ENCODE measurements around the gene UXS1. TPM values are rescaled to one million over a fixed set of nuclear protein-coding genes. Genes with fewer than 3 reads are reported as not detected.
"Not testable (repeated sequence)": the region's sequence is repeated elsewhere in the genome, so short reads cannot be mapped to it uniquely, and the experiment has no call there.

Gene UXS1
- total and polyA plus RNA-seq, 3 donors from 2014 or later: 51.3 to 95.1 (median 76.6) TPM

DNA sequence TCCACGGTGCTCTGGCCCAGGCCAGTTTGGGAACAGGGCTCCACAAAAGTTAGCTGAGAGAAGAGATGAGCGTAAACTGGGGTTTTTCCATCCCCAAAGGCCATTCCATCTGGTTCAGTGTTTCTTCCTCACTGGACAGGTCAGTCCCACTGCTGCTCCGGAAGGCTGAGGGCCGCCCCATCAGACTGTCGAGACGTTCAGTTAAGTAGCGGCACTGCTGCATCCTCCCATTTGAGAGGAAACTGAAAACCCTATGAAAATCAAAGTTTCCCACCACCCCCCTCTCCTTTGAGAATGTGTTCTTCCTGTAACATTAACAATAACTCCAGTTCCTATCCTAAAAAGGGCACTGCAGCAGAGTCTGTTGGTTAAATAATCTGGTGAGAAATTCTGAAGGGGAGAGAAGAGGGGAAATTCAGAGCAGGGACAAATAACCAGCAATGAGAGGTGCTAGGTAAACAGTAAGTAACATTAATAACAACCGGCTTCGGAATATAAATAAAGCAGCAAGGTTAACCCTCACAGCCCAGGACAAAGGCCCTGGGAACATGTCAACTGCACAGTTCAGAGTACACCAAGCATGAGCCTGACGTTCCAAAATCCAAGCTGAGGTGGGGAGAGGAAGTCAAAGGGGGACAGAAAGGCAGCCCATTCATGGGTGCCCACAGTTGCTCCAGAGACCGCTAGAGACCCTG, 55.4 kb downstream of the UXS1 start:
- WGBS, 2 donors: 59 to 68% methylated on average over 11 of the region's 11 CpGs
- no peaks in the 10 kb centered on the region for H3K4me1 ChIP-seq
- H3K27ac ChIP-seq: peak overlapping the region in 1 of 2 donors; percentile 61
- H3K27me3 ChIP-seq: no peaks in the 10 kb centered on the region
- no peaks in the 10 kb centered on the region for H3K36me3 ChIP-seq (ENCODE audit: low read depth, missing control alignments)
- no peak for DNase-seq
- no peak for TF ChIP-seq POLR2A (IDR thresholded peaks at IDR 0.05)
- TF ChIP-seq, protein P1, sequence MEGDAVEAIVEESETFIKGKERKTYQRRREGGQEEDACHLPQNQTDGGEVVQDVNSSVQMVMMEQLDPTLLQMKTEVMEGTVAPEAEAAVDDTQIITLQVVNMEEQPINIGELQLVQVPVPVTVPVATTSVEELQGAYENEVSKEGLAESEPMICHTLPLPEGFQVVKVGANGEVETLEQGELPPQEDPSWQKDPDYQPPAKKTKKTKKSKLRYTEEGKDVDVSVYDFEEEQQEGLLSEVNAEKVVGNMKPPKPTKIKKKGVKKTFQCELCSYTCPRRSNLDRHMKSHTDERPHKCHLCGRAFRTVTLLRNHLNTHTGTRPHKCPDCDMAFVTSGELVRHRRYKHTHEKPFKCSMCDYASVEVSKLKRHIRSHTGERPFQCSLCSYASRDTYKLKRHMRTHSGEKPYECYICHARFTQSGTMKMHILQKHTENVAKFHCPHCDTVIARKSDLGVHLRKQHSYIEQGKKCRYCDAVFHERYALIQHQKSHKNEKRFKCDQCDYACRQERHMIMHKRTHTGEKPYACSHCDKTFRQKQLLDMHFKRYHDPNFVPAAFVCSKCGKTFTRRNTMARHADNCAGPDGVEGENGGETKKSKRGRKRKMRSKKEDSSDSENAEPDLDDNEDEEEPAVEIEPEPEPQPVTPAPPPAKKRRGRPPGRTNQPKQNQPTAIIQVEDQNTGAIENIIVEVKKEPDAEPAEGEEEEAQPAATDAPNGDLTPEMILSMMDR (IDR thresholded peaks at IDR 0.05): no peak
- intact Hi-C loops (cut with DNase I; ENCODE audit: low total_unique reads): no loop called here
- no peaks in the 10 kb centered on the region for H3K9me3 ChIP-seq
- no peak overlapping the region for H3K4me3 ChIP-seq

DNA sequence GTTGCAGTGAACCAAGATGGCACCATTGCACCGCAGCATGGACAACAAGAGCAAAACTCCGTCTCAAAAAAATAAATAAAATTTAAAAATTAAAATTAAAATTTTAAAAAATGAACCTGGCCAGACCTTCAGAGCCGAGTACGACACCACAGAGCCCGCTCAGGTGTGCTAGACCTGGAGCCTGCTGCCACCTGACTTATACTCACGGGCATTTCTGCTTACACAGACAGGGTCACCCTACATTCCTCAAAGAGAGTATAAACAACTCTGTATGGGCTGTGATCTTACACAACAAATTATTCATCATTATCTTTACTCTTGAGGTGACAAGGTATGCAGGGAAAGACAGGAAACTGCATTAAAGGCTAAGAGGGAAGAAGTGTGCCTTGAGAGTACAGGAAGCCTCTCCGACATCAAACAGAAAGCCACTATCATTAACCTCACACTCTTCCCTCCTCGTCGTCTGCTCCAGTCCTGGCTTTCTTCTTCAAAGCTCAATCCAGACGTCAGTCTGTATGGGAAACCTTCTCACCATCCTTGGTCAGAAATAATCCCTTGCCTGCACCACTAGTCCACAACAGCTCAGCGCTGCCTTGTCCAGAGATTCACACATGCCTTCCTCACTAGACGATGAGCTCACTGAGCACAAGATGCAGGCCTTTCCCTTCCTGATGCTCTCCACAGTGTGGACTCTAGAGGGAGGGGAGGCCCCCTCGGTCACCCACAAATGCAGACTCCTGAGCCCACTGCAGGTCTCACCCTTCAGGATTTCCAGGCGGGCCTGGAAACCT, 56.2 kb downstream of the UXS1 start:
- TF ChIP-seq, protein P1 (IDR thresholded peaks at IDR 0.05): no peak
- no peak for TF ChIP-seq POLR2A (IDR thresholded peaks at IDR 0.05)
- Histone ChIP-seq H3K36me3 (ENCODE audit: low read depth, missing control alignments) (no peaks in the 10 kb centered on the region), H3K27me3 (no peaks in the 10 kb centered on the region), H3K4me3 (no peak overlapping the region), H3K4me1 (no peaks in the 10 kb centered on the region), H3K27ac (peak overlapping the region in 1 of 2 donors; percentile 61), H3K9me3 (no peaks in the 10 kb centered on the region)
- no peak for DNase-seq
- 80 to 82% methylated on average over 13 to 14 of the region's 14 CpGs for WGBS, 2 donors
- intact Hi-C loops (cut with DNase I; ENCODE audit: low total_unique reads): no loop called here

DNA sequence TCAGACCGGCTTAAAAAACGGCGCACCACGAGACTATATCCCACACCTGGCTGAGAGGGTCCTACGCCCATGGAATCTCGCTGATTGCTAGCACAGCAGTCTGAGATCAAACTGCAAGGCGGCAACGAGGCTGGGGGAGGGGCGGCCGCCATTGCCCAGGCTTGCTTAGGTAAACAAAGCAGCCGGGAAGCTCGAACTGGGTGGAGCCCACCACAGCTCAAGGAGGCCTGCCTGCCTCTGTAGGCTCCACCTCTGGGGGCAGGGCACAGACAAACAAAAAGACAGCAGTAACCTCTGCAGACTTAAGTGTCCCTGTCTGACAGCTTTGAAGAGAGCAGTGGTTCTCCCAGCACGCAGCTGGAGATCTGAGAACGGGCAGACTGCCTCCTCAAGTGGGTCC, 62.9 kb downstream of the UXS1 start:
- H3K27me3 ChIP-seq; DNase-seq; H3K4me1 ChIP-seq; intact Hi-C loops (cut with DNase I; ENCODE audit: low total_unique reads); H3K9me3 ChIP-seq; H3K36me3 ChIP-seq (ENCODE audit: low read depth, missing control alignments); H3K4me3 ChIP-seq; H3K27ac ChIP-seq: not testable (repeated sequence)
- WGBS, 2 donors: no CpG with 5 or more reads among the region's 14 CpGs

DNA sequence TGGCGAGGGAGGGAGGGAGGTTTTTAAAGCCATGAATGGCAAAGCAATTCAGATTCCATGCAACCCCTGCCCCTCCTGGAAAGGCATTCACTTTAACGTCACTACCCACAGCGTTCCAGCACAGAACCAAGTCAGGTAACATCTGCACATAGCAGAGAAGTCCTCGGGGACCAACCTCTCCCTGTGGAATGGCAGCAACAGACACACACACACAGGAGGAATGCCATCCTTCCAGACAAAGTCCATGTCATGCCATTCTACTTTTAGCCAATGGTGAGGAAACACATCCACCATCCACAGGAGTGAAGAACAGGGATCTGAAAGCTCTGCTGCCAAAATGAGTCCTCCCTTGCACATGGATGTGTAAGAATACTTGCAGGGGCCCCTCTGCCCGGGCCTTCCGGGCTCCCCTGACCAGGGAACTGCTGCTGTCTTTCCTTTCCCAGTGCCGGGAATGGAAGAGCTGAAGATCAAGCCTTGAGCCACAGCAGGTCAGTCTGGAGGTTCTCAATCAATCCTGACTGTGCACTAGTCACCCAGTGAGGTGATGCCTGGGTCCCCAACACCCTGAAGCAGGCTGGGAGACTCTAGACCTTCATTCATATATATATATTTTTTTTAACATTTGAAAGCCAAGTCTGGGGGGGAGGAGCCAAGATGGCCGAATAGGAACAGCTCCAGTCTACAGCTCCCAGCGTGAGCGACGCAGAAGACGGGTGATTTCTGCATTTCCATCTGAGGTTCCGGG, 63.7 kb downstream of the UXS1 start:
- intact Hi-C loops (cut with DNase I; ENCODE audit: low total_unique reads): no loop called here
- Histone ChIP-seq H3K27me3 (no peaks in the 10 kb centered on the region), H3K27ac (no peak overlapping the region), H3K36me3 (ENCODE audit: low read depth, missing control alignments) (no peaks in the 10 kb centered on the region), H3K4me3 (no peak overlapping the region), H3K9me3 (no peaks in the 10 kb centered on the region), H3K4me1 (no peaks in the 10 kb centered on the region)
- TF ChIP-seq POLR2A (IDR thresholded peaks at IDR 0.05): no peak
- TF ChIP-seq, protein P1 (IDR thresholded peaks at IDR 0.05): no peak
- 84 to 90% methylated on average over 13 of the region's 13 CpGs for WGBS, 2 donors
- no peak for DNase-seq

DNA sequence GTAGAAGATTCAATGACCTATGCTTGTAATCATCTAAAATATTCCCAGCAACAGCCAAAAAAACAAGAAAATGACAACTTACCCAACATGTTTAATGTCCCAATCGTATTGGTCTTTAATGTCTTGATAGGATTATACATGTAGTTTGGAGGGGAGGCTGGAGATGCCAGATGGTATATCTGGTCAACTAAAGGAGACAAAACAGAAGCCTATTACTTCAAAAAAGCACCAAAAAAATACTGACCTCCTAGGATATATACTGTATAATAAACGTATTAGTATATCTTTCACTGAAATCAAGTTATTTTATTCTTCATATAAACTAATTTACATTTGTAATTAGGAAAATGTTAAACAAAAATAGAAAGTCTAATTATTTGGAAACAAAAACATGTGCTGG, 64.5 kb downstream of the UXS1 start:
- 88 to 91% methylated on average over 2 of the region's 2 CpGs for WGBS, 2 donors
- Histone ChIP-seq H3K36me3 (ENCODE audit: low read depth, missing control alignments) (no peaks in the 10 kb centered on the region), H3K27me3 (no peaks in the 10 kb centered on the region), H3K4me3 (no peak overlapping the region), H3K27ac (no peak overlapping the region), H3K4me1 (no peaks in the 10 kb centered on the region), H3K9me3 (no peaks in the 10 kb centered on the region)
- TF ChIP-seq POLR2A (IDR thresholded peaks at IDR 0.05): no peak
- TF ChIP-seq, protein P1 (IDR thresholded peaks at IDR 0.05): no peak
- intact Hi-C loops (cut with DNase I; ENCODE audit: low total_unique reads): no loop called here
- no peak for DNase-seq
